Measurements from ENCODE around the gene ZNF883. TPM values are rescaled to one million over a fixed set of nuclear protein-coding genes. Genes with fewer than 3 reads are reported as not detected.

ZNF883 gene
- total and polyA plus RNA-seq, 9 of the 15 experiments (the other 6 are each of a cell fraction or from before 2014, with no cell fraction given), result 1.00 to 5.7 (median 3.7) TPM

DNA sequence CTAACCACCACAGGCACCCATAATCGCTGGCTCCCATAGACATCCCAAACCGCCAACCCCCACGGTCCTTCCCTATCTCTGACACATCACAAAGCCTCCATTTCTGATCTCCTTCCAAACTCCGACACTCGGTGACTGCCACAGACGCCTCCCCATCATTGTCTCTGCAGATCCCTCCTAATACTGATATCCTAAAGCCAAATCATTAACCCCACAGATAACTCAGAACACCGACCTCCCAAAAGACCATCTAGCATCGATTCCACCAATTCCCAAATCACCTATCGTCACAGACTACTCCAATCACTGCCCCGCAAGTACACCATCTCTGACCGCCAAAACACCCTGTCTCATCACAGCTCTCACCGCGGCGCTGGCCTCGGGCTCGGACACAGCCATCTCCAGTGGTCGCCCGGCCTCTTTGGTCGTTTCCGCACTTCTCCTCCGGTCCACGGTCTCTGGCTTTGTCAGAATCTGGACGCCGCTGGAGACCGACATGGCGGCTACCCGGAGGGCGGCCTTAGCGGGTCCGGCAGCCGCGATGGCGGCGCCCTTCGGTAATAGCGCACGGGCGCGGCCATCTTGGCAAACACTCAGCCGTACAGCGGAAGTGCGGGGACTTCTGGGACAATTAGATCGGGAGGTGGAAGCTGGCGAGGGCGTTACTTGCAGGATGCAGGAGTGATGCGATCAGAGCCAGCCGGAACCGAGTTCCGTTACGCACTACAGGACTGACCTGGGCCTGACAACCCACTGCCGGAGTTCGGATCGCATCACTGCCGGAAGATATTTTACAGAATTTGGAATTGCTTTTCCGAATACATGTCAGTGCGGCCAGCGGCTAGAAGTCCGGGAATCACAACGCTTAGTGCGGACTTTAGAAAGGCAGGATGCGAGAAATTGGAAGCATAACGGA is 44.5 kb upstream of the ZNF883 start, which contains the start of gene ZFP37 (continued):
- TF ChIP-seq HSF4 (CRISPR knock-in tag; IDR thresholded peaks at IDR 0.05; ENCODE audit: borderline replicate concordance), result no peak
- TF ChIP-seq, protein P1, sequence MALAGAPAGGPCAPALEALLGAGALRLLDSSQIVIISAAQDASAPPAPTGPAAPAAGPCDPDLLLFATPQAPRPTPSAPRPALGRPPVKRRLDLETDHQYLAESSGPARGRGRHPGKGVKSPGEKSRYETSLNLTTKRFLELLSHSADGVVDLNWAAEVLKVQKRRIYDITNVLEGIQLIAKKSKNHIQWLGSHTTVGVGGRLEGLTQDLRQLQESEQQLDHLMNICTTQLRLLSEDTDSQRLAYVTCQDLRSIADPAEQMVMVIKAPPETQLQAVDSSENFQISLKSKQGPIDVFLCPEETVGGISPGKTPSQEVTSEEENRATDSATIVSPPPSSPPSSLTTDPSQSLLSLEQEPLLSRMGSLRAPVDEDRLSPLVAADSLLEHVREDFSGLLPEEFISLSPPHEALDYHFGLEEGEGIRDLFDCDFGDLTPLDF (CRISPR knock-in tag; IDR thresholded peaks at IDR 0.05), result no peak
- TF ChIP-seq HCFC1 (IDR thresholded peaks at IDR 0.05; ENCODE audit: low read depth, low read length), result peak; percentile 88
- 0 out of 2 replicates have a peak, but pooled peaks have one; percentile 49 for TF ChIP-seq CREB1 (IDR thresholded peaks at IDR 0.05)
- TF ChIP-seq CREB1 (CRISPR knock-in tag; IDR thresholded peaks at IDR 0.05), result no peak
- TF ChIP-seq CHD4 (IDR thresholded peaks at IDR 0.05; ENCODE audit: insufficient read depth, insufficient replicate concordance, low read depth, low read length, poor library complexity, severe bottlenecking), result no peak
- TF ChIP-seq, protein P2, sequence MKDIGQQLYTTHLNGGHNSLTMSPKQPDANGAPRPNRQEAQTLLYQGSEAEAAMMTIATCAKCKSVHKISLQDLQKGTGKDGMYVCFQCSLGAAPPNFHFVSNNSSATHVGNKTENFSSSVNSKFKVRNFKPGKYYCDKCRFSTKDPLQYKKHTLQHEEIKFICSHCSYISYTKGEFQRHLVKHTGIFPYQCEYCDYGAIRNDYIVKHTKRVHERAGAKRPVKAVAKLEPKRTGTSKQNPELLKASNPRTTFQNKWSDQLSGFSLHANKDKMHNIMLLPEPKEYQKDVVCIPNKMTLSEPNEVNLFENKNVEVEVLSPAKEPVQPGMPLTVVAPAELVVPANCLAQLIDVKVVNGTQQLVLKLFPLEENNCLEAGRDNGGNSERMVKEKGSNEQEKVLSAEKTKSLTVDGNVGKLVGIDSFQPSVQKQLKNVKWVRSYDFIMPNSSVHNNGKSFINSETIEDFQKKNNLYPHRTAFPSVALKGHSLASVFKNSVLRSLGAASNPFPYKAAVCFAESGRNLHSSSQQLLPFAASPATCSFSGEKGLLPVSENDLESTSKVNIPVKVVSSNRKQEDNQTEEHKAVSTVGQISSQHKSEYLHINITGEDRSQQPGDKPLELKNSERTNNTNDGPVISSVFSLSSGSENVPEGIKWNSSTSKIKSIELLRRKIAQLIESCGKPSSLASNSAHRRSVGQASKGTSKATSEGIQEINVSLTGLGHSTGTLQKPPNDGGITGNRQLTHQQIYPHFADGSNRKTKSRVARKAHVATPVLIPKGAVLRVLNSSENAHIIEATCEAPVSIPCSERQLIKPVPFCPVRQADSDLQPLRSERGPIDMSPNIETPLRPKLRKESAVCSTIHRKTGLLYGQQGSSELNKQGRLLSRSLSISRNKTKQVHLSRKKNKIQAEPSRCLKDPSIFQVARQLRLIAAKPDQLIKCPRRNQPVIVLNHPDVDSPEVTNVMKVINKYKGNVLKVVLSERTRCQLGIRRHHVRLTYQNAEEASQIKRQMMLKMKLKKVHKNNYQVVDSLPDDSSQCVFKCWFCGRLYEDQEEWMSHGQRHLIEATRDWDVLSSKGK (CRISPR knock-in tag; IDR thresholded peaks at IDR 0.05), result no peak
- TF ChIP-seq NR2C2 (CRISPR knock-in tag; IDR thresholded peaks at IDR 0.05), result no peak
- peak; percentile 52; the same call in 1 of the 2 replicates for TF ChIP-seq NR2C2 (tag; IDR thresholded peaks at IDR 0.05)
- TF ChIP-seq MXI1 (IDR thresholded peaks at IDR 0.05; ENCODE audit: low read depth, low read length), result no peak
- TF ChIP-seq GTF2F1 (IDR thresholded peaks at IDR 0.05; ENCODE audit: low read depth, low read length), result no peak
- no peak for TF ChIP-seq HDGF (IDR thresholded peaks at IDR 0.05)
- no peak for TF ChIP-seq CEBPG (CRISPR knock-in tag; IDR thresholded peaks at IDR 0.05)
- TF ChIP-seq CEBPG (tag; conservative IDR thresholded peaks at IDR 0.05 in 1 of 2, IDR thresholded peaks at IDR 0.05 in 1 of 2), result no peak
- TF ChIP-seq YY1 (IDR thresholded peaks at IDR 0.05; ENCODE audit: borderline replicate concordance in 1 of 3, control insufficient read depth in 1 of 3, extremely low read depth in 1 of 3, insufficient read depth in 3 of 3, insufficient read length in 1 of 3, insufficient replicate concordance in 2 of 3, low read depth in 1 of 3, low read length in 2 of 3), result peak; percentile 99 to 100 (median 100)
- TF ChIP-seq, protein P3, sequence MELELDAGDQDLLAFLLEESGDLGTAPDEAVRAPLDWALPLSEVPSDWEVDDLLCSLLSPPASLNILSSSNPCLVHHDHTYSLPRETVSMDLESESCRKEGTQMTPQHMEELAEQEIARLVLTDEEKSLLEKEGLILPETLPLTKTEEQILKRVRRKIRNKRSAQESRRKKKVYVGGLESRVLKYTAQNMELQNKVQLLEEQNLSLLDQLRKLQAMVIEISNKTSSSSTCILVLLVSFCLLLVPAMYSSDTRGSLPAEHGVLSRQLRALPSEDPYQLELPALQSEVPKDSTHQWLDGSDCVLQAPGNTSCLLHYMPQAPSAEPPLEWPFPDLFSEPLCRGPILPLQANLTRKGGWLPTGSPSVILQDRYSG (tag; conservative IDR thresholded peaks at IDR 0.05; ENCODE audit: low read depth), result 0 out of 2 replicates have a peak, but pooled peaks have one; percentile 51
- TF ChIP-seq SMC3 (conservative IDR thresholded peaks at IDR 0.05; ENCODE audit: insufficient read depth, low read depth, low read length), result no peak
- no peak for TF ChIP-seq ZNF124 (CRISPR knock-in tag; IDR thresholded peaks at IDR 0.05)

Data from K562 (cell line).